CD4-positive, alpha-beta T cell treated with Interleukin-12 subunit alpha and Interleukin-12 subunit beta, for 1 hour (primary cell): ENCODE measurements around the gene CBX7.

Experiments used
- DNase-seq: peaks from one replicate; pipeline ENCODE4 v3.0.0-alpha.2; 2020

Gene CBX7

GRCh38 chr22:39090426-39091064, 61.9 kb downstream of the CBX7 start:
- DNase-seq: peak; percentile 90

- no peak for DNase-seq
Observed at GRCh38 chr22:39089928-39090327, 62.6 kb downstream of the CBX7 start.

DNA sequence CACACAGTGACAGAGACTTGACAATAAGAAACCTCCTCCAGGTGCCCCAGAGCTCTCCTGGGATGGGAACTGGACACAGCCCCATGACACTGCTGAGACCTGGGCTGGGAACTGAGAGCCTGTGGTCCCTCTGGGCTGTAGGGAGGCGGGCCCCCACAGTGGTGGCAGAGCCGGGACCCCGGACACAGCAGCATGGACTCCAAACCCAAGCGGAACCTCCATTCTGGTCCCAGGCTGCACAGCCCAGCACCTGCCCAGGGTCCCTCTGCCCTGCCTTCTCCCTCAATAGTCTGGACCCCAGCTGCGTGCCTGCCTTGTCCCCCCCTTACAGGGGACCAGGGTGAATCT, 63.8 kb downstream of the CBX7 start:
- no peak for DNase-seq

DNA sequence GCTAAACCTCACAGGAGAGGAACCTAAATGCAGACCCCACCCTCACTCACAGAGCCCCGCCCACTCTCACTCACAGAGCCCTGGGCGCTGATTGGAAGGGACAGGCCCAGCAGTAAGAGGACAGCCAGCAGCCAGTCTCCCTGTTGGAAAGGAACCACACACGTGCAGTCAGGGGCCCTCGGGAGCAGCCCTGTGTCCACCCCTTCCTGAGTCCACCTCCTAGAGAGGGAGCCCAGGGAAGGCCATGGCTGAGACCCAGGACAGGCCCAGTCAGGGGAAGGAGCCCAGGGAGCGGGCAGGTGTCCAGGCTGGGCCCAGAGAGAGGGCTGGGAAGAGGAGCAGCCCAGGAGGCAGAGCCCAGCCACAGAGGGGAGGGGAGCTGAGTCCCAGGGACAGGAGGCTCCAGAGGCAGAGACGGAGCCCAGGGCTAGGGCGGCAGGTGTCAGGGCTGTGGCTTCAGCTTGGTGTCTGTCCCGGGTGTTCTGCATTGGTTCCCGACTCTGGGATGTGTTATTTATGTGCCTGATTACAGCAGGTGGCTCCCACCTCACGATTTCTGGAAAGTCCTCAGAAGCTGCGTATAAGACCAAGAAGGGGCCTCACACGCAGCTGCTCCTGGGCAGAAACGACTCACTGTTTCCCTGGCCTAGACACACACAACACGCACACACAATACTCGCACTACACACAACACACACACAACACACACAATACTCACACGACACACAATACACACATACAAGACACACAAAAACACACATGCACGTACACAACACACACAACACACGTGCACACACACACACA, 64.4 kb downstream of the CBX7 start:
- no peak for DNase-seq

GRCh38 chr22:39087098-39087497, 65.4 kb downstream of the CBX7 start:
- DNase-seq: no peak

DNA sequence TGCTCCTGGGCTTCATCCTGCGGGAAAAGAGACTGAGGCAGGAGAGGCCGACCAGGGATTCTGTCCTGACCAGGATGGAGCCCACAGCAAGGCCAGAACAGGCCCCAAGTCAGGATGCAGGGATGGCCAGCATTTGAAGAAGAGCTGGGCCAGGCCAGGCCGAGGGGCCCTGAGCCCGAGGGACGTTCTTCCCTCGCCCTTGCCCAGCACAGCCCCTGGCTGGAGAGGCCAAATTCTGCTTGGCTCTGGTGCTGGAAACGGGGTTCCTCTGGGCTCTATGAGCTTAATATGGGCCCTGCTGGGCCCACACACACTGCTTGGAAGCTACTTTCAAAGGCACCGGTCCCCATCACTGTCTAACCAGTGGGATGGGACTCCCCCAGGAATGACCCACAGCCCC, 67.8 kb downstream of the CBX7 start:
- no peak for DNase-seq

DNA sequence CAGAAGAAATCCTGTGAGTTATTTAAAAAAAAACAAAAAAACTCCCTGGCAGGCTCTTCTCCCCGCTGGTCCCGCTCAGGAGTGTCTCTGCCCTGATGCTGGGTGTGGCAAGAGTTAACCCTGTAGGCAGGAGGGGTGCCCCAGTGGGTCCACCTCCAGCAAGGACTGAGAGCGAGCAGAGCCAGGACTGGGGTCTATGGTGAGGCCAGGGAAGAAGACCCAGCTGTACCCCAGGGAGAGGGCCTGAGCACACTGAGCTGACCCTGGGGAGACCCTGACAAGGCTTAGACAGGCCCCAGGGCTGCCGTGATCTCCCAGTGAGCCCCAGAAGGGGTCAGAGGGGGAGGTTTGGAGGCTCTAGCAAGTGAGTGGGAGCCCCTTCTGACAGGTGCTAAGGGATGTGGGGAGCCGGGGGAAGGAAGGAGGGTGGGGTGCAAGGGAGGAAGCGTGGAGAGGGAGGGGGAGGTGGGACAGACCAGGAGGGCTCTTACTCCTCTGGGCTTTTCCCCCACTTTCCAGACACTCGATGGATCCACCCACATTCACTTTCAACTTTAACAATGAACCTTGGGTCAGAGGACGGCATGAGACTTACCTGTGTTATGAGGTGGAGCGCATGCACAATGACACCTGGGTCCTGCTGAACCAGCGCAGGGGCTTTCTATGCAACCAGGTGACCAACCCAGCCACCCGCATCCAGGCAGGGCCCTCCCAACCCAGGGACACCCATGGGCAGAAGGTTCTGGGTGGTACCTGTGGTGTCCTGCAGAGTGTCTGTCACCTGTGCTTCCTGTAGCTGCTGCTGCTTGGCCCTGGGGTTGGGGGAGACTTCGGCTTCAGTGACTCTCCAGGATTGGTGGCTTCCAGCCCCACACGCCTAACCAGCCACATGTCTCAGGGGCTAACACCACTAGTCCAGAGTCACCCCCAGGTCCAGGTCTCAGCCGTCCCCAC, 69.0 kb downstream of the CBX7 start:
- DNase-seq: no peak

DNA sequence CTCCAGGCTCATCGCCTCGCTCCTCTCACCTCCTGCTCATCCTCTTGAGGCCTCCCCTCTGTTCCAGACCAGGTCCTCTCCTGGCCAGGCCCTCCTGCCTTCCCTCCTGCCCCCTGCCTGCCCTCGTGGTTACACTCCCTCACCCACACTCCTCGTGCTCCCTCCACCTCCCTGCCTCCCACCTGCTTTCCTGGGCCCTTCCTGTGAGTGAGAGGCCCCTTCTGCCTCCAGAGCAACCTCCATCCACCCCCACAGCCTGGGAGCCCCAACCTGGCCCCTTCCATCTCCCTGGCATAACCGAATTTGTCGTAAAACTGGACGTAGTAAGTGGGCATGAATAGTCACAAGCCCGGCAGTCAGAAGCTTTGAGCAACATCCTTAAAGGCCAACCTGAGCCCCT, 70.9 kb downstream of the CBX7 start:
- DNase-seq: no peak

DNA sequence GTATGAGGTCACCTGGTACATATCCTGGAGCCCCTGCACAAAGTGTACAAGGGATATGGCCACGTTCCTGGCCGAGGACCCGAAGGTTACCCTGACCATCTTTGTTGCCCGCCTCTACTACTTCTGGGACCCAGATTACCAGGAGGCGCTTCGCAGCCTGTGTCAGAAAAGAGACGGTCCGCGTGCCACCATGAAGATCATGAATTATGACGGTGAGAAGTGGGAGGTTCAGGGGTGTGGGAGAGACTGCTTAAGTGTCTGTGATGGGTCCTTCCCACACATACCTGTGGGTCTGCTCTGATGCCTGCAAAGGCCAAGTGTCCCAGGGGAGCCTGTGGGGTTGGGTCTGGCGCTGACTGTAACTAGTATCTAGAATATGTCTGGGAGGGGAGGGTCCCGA, 71.5 kb downstream of the CBX7 start:
- DNase-seq: no peak
